Peyer's patch (tissue), 4 donors: Measurements from ENCODE around the gene AUTS2. TPM values are rescaled to one million over a fixed set of nuclear protein-coding genes. Genes with fewer than 3 reads are reported as not detected.

ENCODE experiments used
- DNase-seq, 3 donors: peaks; one replicate each; pipeline ENCODE4 v3.0.0-alpha.2; 2017 to 2019
- H3K27ac ChIP-seq, 4 donors: fragments of 200-600 bp; sonication (generic); one replicate each; pipeline ENCODE4 v1.5.1; 2016 to 2019
- H3K27me3 ChIP-seq, 2 donors: fragments of 200-600 bp; sonication (generic); one replicate each; pipeline ENCODE4 v1.5.1; 2019
- H3K36me3 ChIP-seq, 3 donors: fragments of 200-600 bp; sonication (generic); one replicate each; pipeline ENCODE4 v1.5.1; 2016 to 2019
- H3K4me1 ChIP-seq, 4 donors: fragments of 200-600 bp; sonication (generic); one replicate each; pipeline ENCODE4 v1.5.1; 2016 to 2019
- H3K4me3 ChIP-seq, 4 donors: fragments of 200-600 bp; sonication (generic); 1 replicate in 3 of 4; 2 replicates in 1 of 4; pipeline ENCODE4 v1.5.1; 2016 to 2019; ENCODE audit warnings: mild to moderate bottlenecking in 1 of 4
- H3K9me3 ChIP-seq, 4 donors: fragments of 200-600 bp; sonication (generic); one replicate each; pipeline ENCODE4 v1.5.1; 2016 to 2019; ENCODE audit warnings: mild to moderate bottlenecking in 1 of 4
- CTCF ChIP-seq, 6 experiments: fragments of 450-650 bp in 4 of 6; fragments of 200-600 bp in 2 of 6; sonication (generic) in 1 of 6; IDR thresholded peaks; one replicate each; pipeline ENCODE4 v1.5.1; 2017 to 2019; ENCODE audit warnings: antibody characterized with exemption in 6 of 6, mild to moderate bottlenecking in 3 of 6, moderate library complexity in 1 of 6
- POLR2A ChIP-seq, 2 donors: fragments of 450-650 bp; IDR thresholded peaks; one replicate each; pipeline ENCODE4 v1.5.1; 2017; ENCODE audit warnings: antibody characterized with exemption in 2 of 2, mild to moderate bottlenecking in 2 of 2, moderate library complexity in 2 of 2
- total RNA-seq, 4 donors: library from RNA; depleted of rRNA; stranded (reverse); fragments of >200 nt; gene quantifications; one replicate each; pipeline ENCODE4 v1.1.0, GENCODE V29; 2016

AUTS2 gene
- total RNA-seq, 4 donors from 2014 or later = 55.9 to 90.0 (median 72.6) TPM

GRCh38 chr7:70529436-70529835 lies 931.2 kb downstream of the AUTS2 start:
- Histone ChIP-seq H3K4me1 (no peaks in the 10 kb centered on the region), H3K9me3 (no peaks in the 10 kb centered on the region), H3K4me3 (no peak overlapping the region), H3K27me3 (no peaks in the 10 kb centered on the region), H3K27ac (no peak overlapping the region), H3K36me3 (no peaks in the 10 kb centered on the region)
- TF ChIP-seq POLR2A (IDR thresholded peaks at IDR 0.05) (no peak), CTCF (IDR thresholded peaks at IDR 0.05) (no peak)
- no peak for DNase-seq

GRCh38 chr7:70529914-70530585 lies 931.8 kb downstream of the AUTS2 start:
- no peaks in the 10 kb centered on the region for H3K36me3 ChIP-seq
- no peak for DNase-seq
- TF ChIP-seq POLR2A (IDR thresholded peaks at IDR 0.05) (no peak), CTCF (IDR thresholded peaks at IDR 0.05) (no peak)

GRCh38 chr7:70533614-70534013 lies 935.3 kb downstream of the AUTS2 start:
- Histone ChIP-seq H3K4me3 (no peak overlapping the region), H3K9me3 (no peaks in the 10 kb centered on the region), H3K27ac (no peak overlapping the region), H3K36me3 (no peaks in the 10 kb centered on the region), H3K27me3 (no peaks in the 10 kb centered on the region), H3K4me1 (no peaks in the 10 kb centered on the region)
- TF ChIP-seq CTCF (IDR thresholded peaks at IDR 0.05) (no peak), POLR2A (IDR thresholded peaks at IDR 0.05) (no peak)
- DNase-seq = no peak

More at GRCh38 chr7:70529914-70530585, 931.8 kb downstream of the AUTS2 start:
- H3K4me1 ChIP-seq = no peaks in the 10 kb centered on the region
- no peaks in the 10 kb centered on the region for H3K27me3 ChIP-seq
- no peak overlapping the region for H3K4me3 ChIP-seq
- no peaks in the 10 kb centered on the region for H3K9me3 ChIP-seq
- no peak overlapping the region for H3K27ac ChIP-seq

GRCh38 chr7:70539205-70539604 lies 940.9 kb downstream of the AUTS2 start:
- Histone ChIP-seq H3K9me3 (no peaks in the 10 kb centered on the region), H3K27me3 (no peaks in the 10 kb centered on the region), H3K4me1 (no peaks in the 10 kb centered on the region), H3K36me3 (no peaks in the 10 kb centered on the region), H3K4me3 (no peak overlapping the region), H3K27ac (no peak overlapping the region)
- no peak for TF ChIP-seq POLR2A (IDR thresholded peaks at IDR 0.05)
- no peak for TF ChIP-seq CTCF (IDR thresholded peaks at IDR 0.05)
- no peak for DNase-seq

GRCh38 chr7:70539617-70540016 lies 941.3 kb downstream of the AUTS2 start:
- Histone ChIP-seq H3K27me3 (no peaks in the 10 kb centered on the region), H3K4me1 (no peaks in the 10 kb centered on the region), H3K27ac (no peak overlapping the region), H3K4me3 (no peak overlapping the region), H3K9me3 (no peaks in the 10 kb centered on the region), H3K36me3 (no peaks in the 10 kb centered on the region)
- TF ChIP-seq POLR2A (IDR thresholded peaks at IDR 0.05) (no peak), CTCF (IDR thresholded peaks at IDR 0.05) (no peak)
- DNase-seq = no peak

- Histone ChIP-seq H3K27ac (no peak overlapping the region), H3K4me1 (no peaks in the 10 kb centered on the region), H3K36me3 (no peaks in the 10 kb centered on the region), H3K27me3 (no peaks in the 10 kb centered on the region), H3K9me3 (no peaks in the 10 kb centered on the region), H3K4me3 (no peak overlapping the region)
- TF ChIP-seq CTCF (IDR thresholded peaks at IDR 0.05) = no peak
- TF ChIP-seq POLR2A (IDR thresholded peaks at IDR 0.05) = no peak
- DNase-seq = no peak
Observed at GRCh38 chr7:70540641-70541040, 942.4 kb downstream of the AUTS2 start.
